BJ (cell line): ENCODE measurements around the gene TMEM41A. TPM values are rescaled to one million over a fixed set of nuclear protein-coding genes. Genes with fewer than 3 reads are reported as not detected.
"Not testable (repeated sequence)": the region's sequence is repeated elsewhere in the genome, so short reads cannot be mapped to it uniquely, and the experiment has no call there.

Experiments used
- CTCF ChIA-PET: fragments of 350-600 bp; formaldehyde crosslinking; extraction: SDS; loops from one replicate; lab custom pipeline; 2021; ENCODE audit warnings: antibody characterized with exemption, inconsistent platforms; lab: Yijun Ruan, JAX
- POLR2A ChIA-PET: fragments of 300-600 bp; sonication (Branson Sonifier 250); formaldehyde crosslinking; extraction: SDS; loops from one replicate; lab custom pipeline; 2021; ENCODE audit warnings: antibody characterized with exemption; lab: Charles Lee
- DNase-seq: peaks from one replicate; pipeline ENCODE4 v3.0.0-alpha.2; 2011; ENCODE audit warnings: low read depth
- H3K27me3 ChIP-seq: 2 replicates; pipeline ENCODE4 v1.6.0; 2011; ENCODE audit warnings: low read length; ENCODE audit not compliant: control insufficient read depth, insufficient read depth
- H3K36me3 ChIP-seq: 2 replicates; pipeline ENCODE4 v1.5.1; 2011; ENCODE audit warnings: low read length; ENCODE audit not compliant: control insufficient read depth, insufficient read depth
- H3K4me3 ChIP-seq: 2 replicates; pipeline ENCODE4 v1.5.1; 2011; ENCODE audit warnings: low read depth, mild to moderate bottlenecking, control low read depth, low read length
- polyA plus RNA-seq: library from polyadenylated mRNA; depleted of rRNA; stranded (reverse); fragments of >200 nt; gene quantifications from 2 replicates; pipeline ENCODE4 v1.2.3, GENCODE V29; 2011
- TF ChIP-seq, protein P1 (sequence below): IDR thresholded peaks from 2 replicates; pipeline ENCODE4 v1.5.1; 2011; ENCODE audit warnings: low read depth, mild to moderate bottlenecking, control low read depth, inconsistent platforms, low read length, moderate library complexity; ENCODE audit not compliant: insufficient read depth

TMEM41A gene
- polyA plus RNA-seq, 1 experiment = 13.8 TPM

DNA sequence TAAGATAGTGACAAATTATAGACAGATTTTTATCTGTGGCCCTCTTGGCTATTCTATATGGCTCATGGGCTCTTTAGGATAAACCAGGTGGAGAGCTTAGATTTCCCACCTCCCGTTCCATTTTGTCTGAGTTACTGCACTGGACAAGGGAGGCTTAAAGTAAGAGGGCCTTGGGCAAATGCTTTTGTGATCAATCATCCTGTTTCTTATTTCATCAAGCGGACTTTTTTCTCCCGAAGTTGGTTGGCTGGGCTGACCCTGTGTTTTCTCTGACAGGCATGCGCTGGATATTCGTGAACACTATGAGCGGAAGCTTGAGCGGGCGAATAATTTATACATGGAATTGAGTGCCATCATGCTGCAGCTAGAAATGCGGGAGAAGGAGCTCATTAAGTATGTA lies 33.4 kb downstream of the TMEM41A start:
- Histone ChIP-seq H3K4me3 (no peak overlapping the region), H3K36me3 (peaks cover 1% of the 10 kb centered on the region; the same call in 1 of the 2 replicates), H3K27me3 (no peaks in the 10 kb centered on the region)
- TF ChIP-seq, protein P1, sequence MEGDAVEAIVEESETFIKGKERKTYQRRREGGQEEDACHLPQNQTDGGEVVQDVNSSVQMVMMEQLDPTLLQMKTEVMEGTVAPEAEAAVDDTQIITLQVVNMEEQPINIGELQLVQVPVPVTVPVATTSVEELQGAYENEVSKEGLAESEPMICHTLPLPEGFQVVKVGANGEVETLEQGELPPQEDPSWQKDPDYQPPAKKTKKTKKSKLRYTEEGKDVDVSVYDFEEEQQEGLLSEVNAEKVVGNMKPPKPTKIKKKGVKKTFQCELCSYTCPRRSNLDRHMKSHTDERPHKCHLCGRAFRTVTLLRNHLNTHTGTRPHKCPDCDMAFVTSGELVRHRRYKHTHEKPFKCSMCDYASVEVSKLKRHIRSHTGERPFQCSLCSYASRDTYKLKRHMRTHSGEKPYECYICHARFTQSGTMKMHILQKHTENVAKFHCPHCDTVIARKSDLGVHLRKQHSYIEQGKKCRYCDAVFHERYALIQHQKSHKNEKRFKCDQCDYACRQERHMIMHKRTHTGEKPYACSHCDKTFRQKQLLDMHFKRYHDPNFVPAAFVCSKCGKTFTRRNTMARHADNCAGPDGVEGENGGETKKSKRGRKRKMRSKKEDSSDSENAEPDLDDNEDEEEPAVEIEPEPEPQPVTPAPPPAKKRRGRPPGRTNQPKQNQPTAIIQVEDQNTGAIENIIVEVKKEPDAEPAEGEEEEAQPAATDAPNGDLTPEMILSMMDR = no peak
- POLR2A ChIA-PET = no interaction called here
- no peak for DNase-seq
- CTCF ChIA-PET = interaction anchor here (2.3 kb wide), 1 partner anchor 110 kb away, joined by 9 read pairs; no protein-coding TSS in a partner anchor

DNA sequence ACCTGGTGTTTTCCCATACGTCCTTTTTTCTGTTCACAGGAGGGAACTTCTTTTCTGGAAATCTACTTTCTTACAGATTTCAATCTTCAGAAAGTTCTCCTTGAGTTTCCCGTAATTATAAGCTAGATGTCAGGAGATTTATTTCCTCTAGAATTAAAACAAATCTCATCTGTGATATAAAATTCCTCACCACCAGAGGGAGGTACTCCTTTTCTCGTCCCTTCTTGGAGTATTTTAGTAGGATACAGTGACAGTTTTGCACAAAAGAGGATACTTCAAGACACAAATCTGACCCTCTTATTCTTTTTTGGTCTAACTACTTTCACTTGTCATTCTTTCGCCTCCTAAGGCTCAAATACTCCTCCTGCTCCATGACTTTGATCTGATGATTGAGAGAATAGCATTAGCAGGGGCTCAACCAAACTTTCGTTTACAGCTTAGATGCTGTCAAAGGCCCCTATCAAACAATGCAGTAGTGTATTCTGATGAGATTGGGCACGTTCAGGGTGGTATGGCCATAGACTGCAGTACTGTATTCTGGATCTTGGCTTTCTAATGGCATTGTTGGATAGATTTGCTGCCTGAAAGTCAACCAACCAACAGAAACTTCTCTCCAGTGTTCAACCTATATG lies 38.0 kb downstream of the TMEM41A start:
- POLR2A ChIA-PET = no interaction called here
- Histone ChIP-seq H3K27me3 (no peaks in the 10 kb centered on the region), H3K4me3 (no peak overlapping the region), H3K36me3 (no peaks in the 10 kb centered on the region)
- CTCF ChIA-PET = interaction anchor here (0.7 to 3.9 kb wide), 14 partner anchors 9 to 208 kb away, joined by 3 to 32 read pairs (median 4); no protein-coding TSS in a partner anchor
- TF ChIP-seq, protein P1 = 0 out of 2 replicates have a peak, but pooled peaks have one; percentile 15
- DNase-seq = no peak

DNA sequence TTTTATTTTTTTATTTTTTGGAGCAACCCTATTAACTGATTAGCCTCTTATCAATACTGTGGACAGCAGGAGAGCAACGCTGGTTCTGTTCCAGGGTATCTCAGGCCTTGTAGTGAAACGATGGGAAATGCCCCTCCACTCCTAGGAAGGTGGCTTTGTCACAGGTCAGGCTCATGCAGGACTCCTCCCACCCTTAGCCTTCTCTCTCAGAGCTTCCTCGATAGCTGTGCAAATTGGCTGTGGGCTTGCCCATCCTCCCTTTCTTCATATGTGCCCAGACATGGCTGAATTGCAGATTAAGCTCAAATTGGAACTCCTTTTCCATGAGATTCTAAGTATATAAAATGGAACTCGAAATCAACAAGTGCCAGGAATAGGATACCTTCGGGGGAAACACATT lies 38.5 kb downstream of the TMEM41A start:
- CTCF ChIA-PET = interaction anchor here (0.7 to 3.9 kb wide), 12 partner anchors 9 to 128 kb away, joined by 3 to 32 read pairs (median 5); no protein-coding TSS in a partner anchor
- TF ChIP-seq, protein P1 = no peak

DNA sequence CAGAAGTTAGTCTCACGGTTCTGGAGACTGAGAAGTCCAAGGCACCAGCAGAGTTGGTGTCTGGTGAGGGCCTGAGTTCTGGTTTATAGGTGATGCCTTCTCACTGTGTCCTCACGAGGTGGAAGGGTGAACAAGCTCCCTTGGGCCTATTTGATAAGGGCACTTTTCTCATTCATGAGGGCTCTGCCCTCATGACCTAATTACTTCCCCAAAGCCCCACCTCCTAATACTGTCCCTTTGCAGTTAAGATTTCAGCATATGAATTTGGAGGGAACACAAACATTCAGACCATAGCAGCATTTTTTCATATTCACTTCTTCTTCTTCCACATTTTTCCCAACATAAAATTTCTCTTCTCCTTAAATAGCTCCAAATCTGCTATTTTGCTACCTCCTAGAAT lies 41.5 kb downstream of the TMEM41A start:
- Histone ChIP-seq H3K27me3 (no peaks in the 10 kb centered on the region), H3K36me3 (no peaks in the 10 kb centered on the region), H3K4me3 (no peak overlapping the region)
- ChIA-PET POLR2A (no interaction called here), CTCF (interaction anchor here (2.6 kb wide), 1 partner anchor 102 kb away, joined by 12 read pairs; no protein-coding TSS in a partner anchor)
- TF ChIP-seq, protein P1 = no peak
- DNase-seq = no peak

More for the DNA sequence above, 38.5 kb downstream of the TMEM41A start:
- no peaks in the 10 kb centered on the region for H3K36me3 ChIP-seq
- no peak for DNase-seq
- no peak overlapping the region for H3K4me3 ChIP-seq
- H3K27me3 ChIP-seq = no peaks in the 10 kb centered on the region
- POLR2A ChIA-PET = no interaction called here

DNA sequence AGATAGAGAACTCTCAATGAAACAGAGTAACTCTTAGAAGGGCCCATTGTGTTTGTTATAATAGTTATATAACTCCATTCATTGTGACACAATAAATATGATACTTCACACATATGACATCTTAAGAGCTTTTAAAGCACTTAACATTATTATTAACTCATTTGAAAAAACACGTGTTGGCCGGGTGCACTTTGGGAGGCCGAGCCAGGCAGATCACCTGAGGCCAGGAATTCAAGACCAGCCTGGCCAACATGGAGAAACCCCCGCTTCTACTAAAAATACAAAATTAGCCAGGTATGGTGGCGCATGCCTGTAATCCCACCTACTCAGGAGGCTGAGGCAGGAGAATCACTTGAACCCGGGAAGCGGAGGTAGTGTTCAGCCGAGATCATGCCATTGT lies 47.4 kb downstream of the TMEM41A start:
- POLR2A ChIA-PET, H3K36me3 ChIP-seq, H3K4me3 ChIP-seq, DNase-seq, H3K27me3 ChIP-seq: not testable (repeated sequence)
- CTCF ChIA-PET = interaction anchor here (1.4 to 2.8 kb wide), 3 partner anchors 9 to 124 kb away, joined by 4 to 6 read pairs (median 5); no protein-coding TSS in a partner anchor

DNA sequence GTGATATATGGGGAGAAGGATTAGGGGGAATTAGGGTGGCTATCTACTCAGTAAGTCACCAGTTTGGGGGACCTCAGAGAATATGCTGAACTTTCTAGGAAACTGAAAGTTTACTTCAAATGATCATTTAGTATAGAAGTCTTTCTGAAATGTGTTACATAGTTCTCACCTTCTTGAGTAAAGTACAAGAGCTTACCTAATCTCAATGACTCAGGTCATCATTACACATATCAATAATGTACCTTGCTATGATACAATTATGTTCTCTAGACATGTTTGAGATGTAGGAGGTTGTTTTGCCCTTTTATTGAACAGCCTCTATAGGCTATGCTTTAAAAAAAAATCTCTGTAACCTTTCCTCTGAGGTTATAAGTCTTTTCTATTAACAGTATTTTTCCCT lies 50.7 kb downstream of the TMEM41A start:
- Histone ChIP-seq H3K4me3 (no peak overlapping the region), H3K27me3 (no peaks in the 10 kb centered on the region), H3K36me3 (no peaks in the 10 kb centered on the region)
- no peak for DNase-seq
- TF ChIP-seq, protein P1 = no peak
- CTCF ChIA-PET = interaction anchor here (2.1 kb wide), 1 partner anchor 13 kb away, joined by 6 read pairs; no protein-coding TSS in a partner anchor
- POLR2A ChIA-PET = no interaction called here
